ENCODE results near the gene CRYGN. TPM values are rescaled to one million over a fixed set of nuclear protein-coding genes. Genes with fewer than 3 reads are reported as not detected.

CRYGN gene
- total RNA-seq, 1 donor from 2014 or later, result not detected

GRCh38 chr7:151431768-151432311, 8.1 kb downstream of the CRYGN start:
- no peak for DNase-seq (ENCODE audit: extremely low spot score in 2 of 2)
- Histone ChIP-seq H3K4me1 (peaks cover 55% of the 10 kb centered on the region), H3K27me3 (no peaks in the 10 kb centered on the region), H3K36me3 (no peaks in the 10 kb centered on the region), H3K4me3 (no peak overlapping the region), H3K27ac (no peak overlapping the region), H3K9me3 (no peaks in the 10 kb centered on the region)
- intact Hi-C loops (cut with DNase I), result no loop called here
- TF ChIP-seq POLR2AphosphoS5 (IDR thresholded peaks at IDR 0.05; ENCODE audit: insufficient read depth in 1 of 2, low read depth in 1 of 2) (no peak), POLR2A (IDR thresholded peaks at IDR 0.05) (no peak), CTCF (IDR thresholded peaks at IDR 0.05) (no peak)

GRCh38 chr7:151431281-151431767, 8.6 kb downstream of the CRYGN start:
- H3K27me3 ChIP-seq, result no peaks in the 10 kb centered on the region
- no peak overlapping the region for H3K27ac ChIP-seq
- H3K9me3 ChIP-seq, result no peaks in the 10 kb centered on the region
- H3K4me1 ChIP-seq, result peaks cover 55% of the 10 kb centered on the region
- no peaks in the 10 kb centered on the region for H3K36me3 ChIP-seq
- intact Hi-C loops (cut with DNase I), result no loop called here
- TF ChIP-seq CTCF (IDR thresholded peaks at IDR 0.05) (no peak), POLR2A (IDR thresholded peaks at IDR 0.05) (no peak), POLR2AphosphoS5 (IDR thresholded peaks at IDR 0.05; ENCODE audit: insufficient read depth in 1 of 2, low read depth in 1 of 2) (no peak)
- no peak for DNase-seq (ENCODE audit: extremely low spot score in 2 of 2)
- H3K4me3 ChIP-seq, result no peak overlapping the region

GRCh38 chr7:151430391-151431205, 9.3 kb downstream of the CRYGN start:
- DNase-seq (ENCODE audit: extremely low spot score in 2 of 2), result no peak

GRCh38 chr7:151429560-151430331, 10.2 kb downstream of the CRYGN start:
- H3K36me3 ChIP-seq, result no peaks in the 10 kb centered on the region
- H3K4me1 ChIP-seq, result peaks cover 51% of the 10 kb centered on the region
- H3K27me3 ChIP-seq, result no peaks in the 10 kb centered on the region
- no peak overlapping the region for H3K4me3 ChIP-seq
- no peaks in the 10 kb centered on the region for H3K9me3 ChIP-seq
- intact Hi-C loops (cut with DNase I), result no loop called here
- no peak for DNase-seq (ENCODE audit: extremely low spot score in 2 of 2)
- peak overlapping the region; percentile 85 for H3K27ac ChIP-seq
- no peak for TF ChIP-seq POLR2AphosphoS5 (IDR thresholded peaks at IDR 0.05; ENCODE audit: insufficient read depth in 1 of 2, low read depth in 1 of 2)

More at GRCh38 chr7:151430391-151431205, 9.3 kb downstream of the CRYGN start:
- no peaks in the 10 kb centered on the region for H3K36me3 ChIP-seq
- H3K4me1 ChIP-seq, result peaks cover 49% of the 10 kb centered on the region
- intact Hi-C loops (cut with DNase I), result no loop called here
- no peaks in the 10 kb centered on the region for H3K9me3 ChIP-seq
- peak overlapping the region; percentile 85 for H3K27ac ChIP-seq
- H3K4me3 ChIP-seq, result no peak overlapping the region
- H3K27me3 ChIP-seq, result no peaks in the 10 kb centered on the region
- no peak for TF ChIP-seq POLR2AphosphoS5 (IDR thresholded peaks at IDR 0.05; ENCODE audit: insufficient read depth in 1 of 2, low read depth in 1 of 2)
- TF ChIP-seq CTCF (IDR thresholded peaks at IDR 0.05), result no peak
- no peak for TF ChIP-seq POLR2A (IDR thresholded peaks at IDR 0.05)

GRCh38 chr7:151429237-151429559, 10.7 kb downstream of the CRYGN start:
- Histone ChIP-seq H3K4me1 (peaks cover 55% of the 10 kb centered on the region), H3K36me3 (no peaks in the 10 kb centered on the region), H3K9me3 (no peaks in the 10 kb centered on the region), H3K27me3 (no peaks in the 10 kb centered on the region), H3K4me3 (no peak overlapping the region), H3K27ac (peak overlapping the region; percentile 85)
- TF ChIP-seq CTCF (IDR thresholded peaks at IDR 0.05) (no peak), POLR2AphosphoS5 (IDR thresholded peaks at IDR 0.05; ENCODE audit: insufficient read depth in 1 of 2, low read depth in 1 of 2) (no peak), POLR2A (IDR thresholded peaks at IDR 0.05) (no peak)
- intact Hi-C loops (cut with DNase I), result no loop called here
- no peak for DNase-seq (ENCODE audit: extremely low spot score in 2 of 2)
